ENCODE measurements around the gene SLC5A12.

GRCh38 chr11:26626346-26626745 is 95.5 kb downstream of the SLC5A12 start:
- TF ChIP-seq CTCF (IDR thresholded peaks at IDR 0.05; ENCODE audit: low read length), result no peak
- TF ChIP-seq EZH2 (optimal IDR thresholded peaks at IDR 0.05; ENCODE audit: low read depth, low read length), result no peak
